Jurkat, Clone E6-1 (cell line): ENCODE measurements around the gene IQGAP2.

Experiments
- DNase-seq: peaks from one replicate; pipeline ENCODE4 v3.0.0-alpha.2; 2011; ENCODE audit warnings: low read depth, low spot score
- H3K4me3 ChIP-seq: 2 replicates; pipeline ENCODE4 v1.5.1; 2011; ENCODE audit warnings: mild to moderate bottlenecking, low read length, control low read depth, moderate library complexity

IQGAP2 gene

GRCh38 chr5:76610196-76610595 is 207.1 kb downstream of the IQGAP2 start:
- DNase-seq = no peak
- no peak overlapping the region for H3K4me3 ChIP-seq

DNA sequence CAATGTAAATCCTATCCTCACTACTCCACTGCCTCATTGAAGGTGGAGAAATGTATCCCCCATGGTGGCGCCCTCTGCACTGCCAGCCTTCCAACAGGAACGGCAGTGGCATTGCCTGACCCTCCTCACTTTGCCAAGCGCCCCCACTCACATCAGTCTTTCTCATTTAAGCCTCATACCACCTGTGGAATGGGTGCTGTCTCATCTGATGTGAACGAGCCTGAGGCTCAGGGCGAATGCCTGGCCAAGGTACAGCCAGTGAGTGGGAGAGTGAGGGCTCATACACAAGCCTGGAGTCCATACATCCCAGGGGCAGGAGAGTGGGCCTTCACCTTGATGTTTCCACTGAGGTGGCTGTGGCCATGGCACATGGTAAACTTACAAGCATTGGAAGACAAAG is 209.9 kb downstream of the IQGAP2 start:
- H3K4me3 ChIP-seq = no peak overlapping the region
- DNase-seq = no peak

DNA sequence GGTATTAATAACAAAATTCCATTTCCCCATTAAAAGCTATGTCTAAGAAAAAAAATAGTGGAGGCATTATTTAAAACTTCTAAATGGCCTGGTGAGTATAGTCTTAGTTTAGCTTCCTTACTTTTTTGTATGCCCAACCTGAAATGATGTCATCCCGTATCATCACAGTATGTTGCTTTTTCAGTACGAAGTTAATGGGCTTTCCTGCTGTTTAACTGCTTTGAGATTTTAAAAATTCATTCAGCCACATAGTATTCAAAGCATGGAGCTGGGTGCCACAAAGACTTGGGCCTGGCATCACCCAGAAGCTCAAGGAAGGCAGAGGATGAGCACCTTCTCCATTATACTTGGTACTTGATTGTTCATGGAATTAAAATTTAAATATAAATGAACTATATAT is 212.7 kb downstream of the IQGAP2 start:
- DNase-seq = no peak
- no peak overlapping the region for H3K4me3 ChIP-seq

GRCh38 chr5:76616206-76616605 is 213.1 kb downstream of the IQGAP2 start:
- no peak for DNase-seq

DNA sequence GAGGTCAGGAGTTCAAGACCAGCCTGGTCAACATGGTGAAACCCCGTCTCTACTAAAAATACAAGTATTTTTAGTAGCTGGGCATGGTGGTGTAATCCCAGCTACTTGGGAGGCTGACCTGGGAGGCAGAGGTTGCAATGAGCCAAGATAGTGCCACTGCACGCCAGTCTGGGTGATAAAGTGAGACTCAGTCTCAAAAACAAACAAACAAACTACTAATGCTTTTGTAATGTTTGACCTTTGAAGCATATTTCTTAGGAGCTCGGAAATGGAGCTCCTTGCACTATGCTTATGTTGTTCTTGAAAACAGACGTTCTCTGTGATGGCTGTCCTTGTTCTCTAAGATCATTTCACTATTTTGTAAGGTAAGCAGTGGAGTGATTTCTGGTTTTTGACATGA is 214.1 kb downstream of the IQGAP2 start:
- no peak for DNase-seq

More at GRCh38 chr5:76616206-76616605, 213.1 kb downstream of the IQGAP2 start:
- H3K4me3 ChIP-seq = no peak overlapping the region

GRCh38 chr5:76617675-76618074 is 214.6 kb downstream of the IQGAP2 start:
- H3K4me3 ChIP-seq = no peak overlapping the region
- DNase-seq = no peak

More for the DNA sequence above, 214.1 kb downstream of the IQGAP2 start:
- no peak overlapping the region for H3K4me3 ChIP-seq

GRCh38 chr5:76620166-76620565 is 217.1 kb downstream of the IQGAP2 start:
- no peak for DNase-seq
- no peak overlapping the region for H3K4me3 ChIP-seq

- peak overlapping the region; percentile 47 for H3K4me3 ChIP-seq
- no peak for DNase-seq
These were observed 219.0 kb downstream of the IQGAP2 start for GRCh38 chr5:76622076-76622475.

DNA sequence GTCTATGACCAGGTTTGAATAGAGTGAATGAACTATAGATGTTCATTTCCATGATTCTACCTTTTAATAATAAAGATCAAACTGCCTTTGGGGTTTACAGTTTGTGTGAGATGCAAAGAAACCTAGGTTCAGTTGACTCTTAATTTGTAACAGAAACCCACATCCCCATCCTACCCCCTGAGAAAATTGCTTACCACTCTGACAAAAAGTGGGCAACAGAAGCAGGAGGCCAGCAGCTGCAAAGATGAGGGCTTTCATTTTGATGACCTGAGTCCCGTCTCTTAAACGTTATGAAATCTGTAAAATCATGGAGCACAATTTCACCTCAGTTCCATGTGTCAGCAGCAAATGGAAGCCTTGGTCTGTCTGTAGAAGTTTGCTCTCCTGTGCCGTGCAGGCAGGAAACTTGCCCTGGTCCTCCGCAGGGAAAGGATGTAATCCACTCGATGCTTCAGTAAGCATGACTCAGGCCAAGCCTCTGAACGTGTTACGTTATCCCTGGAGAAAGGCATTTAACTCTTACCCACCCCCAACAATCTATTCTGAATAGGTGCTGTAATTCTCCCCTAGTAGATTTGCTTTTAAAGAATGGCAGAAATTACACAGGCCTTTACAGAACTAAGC is 220.0 kb downstream of the IQGAP2 start, which contains the start of gene F2RL2:
Gene F2RL2 (minus strand): TSS at position 431 of the 624 bp plus-strand sequence. CDS start 173 bp downstream, at position 258.
- DNase-seq = peak; percentile 69
- H3K4me3 ChIP-seq = peak within 1 kb of the TSS; percentile 47

DNA sequence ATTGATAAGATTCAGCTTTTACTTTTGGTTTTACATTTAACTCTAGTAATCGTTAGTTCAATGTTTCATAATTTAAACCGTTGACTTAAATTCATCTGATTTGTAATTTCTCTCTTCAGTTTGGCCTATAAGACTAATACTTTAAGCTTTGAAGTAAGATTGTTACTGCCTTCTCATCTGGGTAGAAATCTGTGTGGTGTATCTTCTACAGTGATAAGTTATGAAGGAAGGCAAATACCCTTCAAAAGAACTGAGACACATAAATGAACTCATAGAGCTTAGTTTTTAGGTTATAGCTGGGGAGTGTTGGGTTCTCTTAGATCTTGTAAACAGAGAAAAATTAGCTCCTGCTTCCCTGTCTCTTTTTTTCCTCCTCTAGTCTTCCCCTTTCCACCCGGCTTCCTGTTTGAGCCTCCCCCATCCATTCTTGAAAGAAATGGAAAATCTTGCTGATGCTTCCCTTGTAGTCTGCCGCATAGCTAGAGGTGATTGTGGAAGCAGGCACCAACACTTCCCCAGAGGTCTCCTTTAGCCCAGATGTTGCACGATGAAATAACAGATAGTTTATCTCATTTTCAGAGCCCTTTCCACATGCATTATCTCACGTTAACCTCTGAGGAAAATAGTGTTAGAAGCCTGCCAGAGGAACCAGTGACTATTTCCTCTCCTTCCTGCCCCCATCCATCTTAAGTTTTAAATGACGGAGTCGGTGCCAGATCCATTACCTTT is 222.2 kb downstream of the IQGAP2 start:
- DNase-seq = peak; percentile 81
- H3K4me3 ChIP-seq = peak overlapping the region; percentile 29

- peak; percentile 85 for DNase-seq
- peak overlapping the region; percentile 28 for H3K4me3 ChIP-seq
These were observed 223.7 kb downstream of the IQGAP2 start for GRCh38 chr5:76626738-76627137.

GRCh38 chr5:76634661-76635060 is 231.6 kb downstream of the IQGAP2 start:
- no peak for DNase-seq
- no peak overlapping the region for H3K4me3 ChIP-seq

DNA sequence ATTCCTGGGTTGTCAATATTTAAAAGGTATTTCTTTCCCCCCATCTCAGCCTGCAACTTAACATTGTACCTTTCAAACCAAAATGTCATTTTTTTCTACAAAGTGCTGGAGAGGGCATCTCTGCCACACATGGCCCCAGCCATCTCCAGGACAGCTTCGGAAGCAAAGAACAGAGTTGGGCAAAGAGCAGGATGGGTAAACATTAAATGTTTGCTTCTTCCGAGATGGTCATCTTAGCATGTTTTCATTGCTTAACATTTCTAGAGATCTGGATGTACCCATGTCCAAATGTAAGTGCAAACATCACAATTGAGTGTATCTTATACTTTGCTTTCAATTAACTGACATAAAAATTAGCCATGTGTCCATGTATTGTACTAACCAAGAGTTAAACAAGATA is 234.4 kb downstream of the IQGAP2 start:
- no peak for DNase-seq
- no peak overlapping the region for H3K4me3 ChIP-seq

DNA sequence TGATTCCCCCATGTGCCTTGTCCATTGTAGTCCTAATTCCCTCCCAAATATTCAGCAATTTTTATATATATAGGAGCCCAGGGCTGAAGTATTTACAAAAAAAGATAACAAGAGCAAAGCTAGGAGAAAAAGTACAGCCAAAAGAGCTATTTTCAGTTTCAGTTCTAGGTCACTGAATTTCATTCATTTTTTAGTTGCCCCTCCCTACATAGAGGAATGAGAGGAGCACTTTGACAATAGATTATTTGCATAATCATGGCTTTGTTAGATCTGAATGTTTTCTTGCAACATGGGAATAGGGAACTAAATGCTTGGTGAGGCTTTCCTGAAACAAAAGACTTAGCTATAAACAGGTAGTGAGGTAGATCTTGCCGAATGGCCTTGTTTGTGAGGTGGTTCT is 235.4 kb downstream of the IQGAP2 start:
- H3K4me3 ChIP-seq = no peak overlapping the region
- DNase-seq = no peak

GRCh38 chr5:76641514-76642120 is 238.5 kb downstream of the IQGAP2 start:
- no peak overlapping the region for H3K4me3 ChIP-seq
- DNase-seq = peak; percentile 79

DNA sequence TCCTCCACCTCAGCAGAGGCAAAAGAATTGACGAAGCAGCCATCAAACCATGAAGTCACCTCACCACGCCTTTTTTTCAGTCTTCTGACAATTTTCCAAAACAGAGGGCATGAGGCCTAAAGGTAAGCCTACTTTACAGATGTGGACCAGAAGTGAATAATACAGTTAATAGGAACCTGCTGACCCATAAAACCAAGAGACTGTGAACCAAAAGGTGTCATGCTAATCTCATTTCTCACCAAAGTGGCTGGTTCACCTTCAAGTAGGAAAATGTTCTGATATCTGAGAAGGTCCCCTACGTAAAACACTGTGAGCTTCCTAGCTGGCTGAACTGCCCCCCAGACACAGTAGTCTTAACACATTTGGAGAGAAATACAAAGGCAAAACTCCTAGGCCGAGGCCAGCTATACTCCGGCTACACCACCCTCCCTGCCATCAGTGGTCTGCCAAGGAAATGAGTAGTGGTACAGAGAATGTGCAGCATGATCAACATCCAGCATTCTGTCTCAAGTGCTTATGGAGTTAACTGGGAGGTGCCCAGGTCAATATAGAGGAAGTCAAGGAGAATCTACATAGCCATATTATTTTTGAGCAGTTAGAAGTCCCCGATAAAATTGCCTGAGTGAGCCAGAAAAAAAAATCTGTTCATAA is 239.4 kb downstream of the IQGAP2 start:
- no peak overlapping the region for H3K4me3 ChIP-seq
- DNase-seq = no peak

GRCh38 chr5:76643371-76643770 is 240.3 kb downstream of the IQGAP2 start:
- DNase-seq = no peak
- H3K4me3 ChIP-seq = no peak overlapping the region

GRCh38 chr5:76649140-76649539 is 246.1 kb downstream of the IQGAP2 start:
- DNase-seq = no peak
- no peak overlapping the region for H3K4me3 ChIP-seq

DNA sequence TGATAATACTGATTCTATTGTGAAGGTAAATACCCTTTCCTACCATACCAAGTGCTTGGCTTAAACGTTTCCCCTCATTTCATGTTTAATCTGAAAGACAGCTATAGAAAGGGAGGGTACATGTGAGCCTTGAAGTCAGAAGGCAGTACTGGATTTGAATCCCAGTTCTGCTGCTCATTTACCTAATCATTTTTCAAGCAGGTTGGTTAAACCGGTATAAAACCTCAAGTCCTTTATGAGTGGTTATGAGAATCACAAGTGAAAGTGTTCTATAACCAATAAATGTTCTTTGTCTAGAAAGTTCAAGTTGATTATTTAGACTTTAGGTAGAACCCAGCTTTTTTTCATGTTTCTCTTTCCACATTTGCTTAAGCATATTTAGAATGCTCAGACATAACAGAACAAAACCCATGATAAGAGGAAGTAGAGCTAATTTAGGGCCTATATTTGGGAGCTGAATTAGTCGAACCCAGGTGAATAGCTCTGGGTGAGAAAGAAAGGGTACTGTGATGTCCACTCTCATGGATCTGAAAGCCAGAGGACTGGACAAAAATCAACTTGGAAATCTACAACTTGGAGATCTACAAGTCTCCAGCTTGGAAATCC is 249.8 kb downstream of the IQGAP2 start:
- no peak overlapping the region for H3K4me3 ChIP-seq
- DNase-seq = no peak
